ENCODE results near the gene NTS.

DNA sequence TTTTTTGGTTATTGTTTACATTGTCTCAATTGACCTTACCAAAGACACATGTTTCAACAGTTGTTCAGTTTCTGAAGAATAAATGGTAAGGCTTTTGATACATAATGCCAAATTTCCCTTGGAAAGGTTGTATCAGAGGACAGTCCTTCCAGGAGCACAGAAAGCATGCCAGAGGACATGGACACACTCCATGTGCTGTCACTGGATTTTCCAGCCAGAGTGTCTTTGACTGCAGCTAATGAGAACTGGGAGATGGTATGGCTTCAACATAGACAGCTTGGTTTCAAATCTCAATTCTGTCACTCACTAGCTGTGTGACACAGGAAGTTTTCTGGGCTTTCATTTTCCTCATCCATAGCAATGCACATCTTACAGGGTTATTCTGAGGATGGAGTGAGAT lies 20.6 kb downstream of the NTS start:
- TF ChIP-seq CTCF (conservative IDR thresholded peaks at IDR 0.05; ENCODE audit: low read length) (no peak), EZH2phosphoT487 (IDR thresholded peaks at IDR 0.05; ENCODE audit: borderline replicate concordance) (no peak)
